ENCODE measurements around the gene CREB3L1.

- no peak for TF ChIP-seq EP300 (IDR thresholded peaks at IDR 0.05)
- no peak for TF ChIP-seq POLR2A (IDR thresholded peaks at IDR 0.05)
Measured at GRCh38 chr11:46240371-46240770, 37.1 kb upstream of the CREB3L1 start.

Data from upper lobe of left lung (tissue), 4 donors.